GM12892 (cell line): Measurements from ENCODE around the gene KIF7.

Source experiments
- POLR2A ChIP-seq: IDR thresholded peaks from 2 replicates; pipeline ENCODE4 v1.6.1; 2011; ENCODE audit warnings: low read depth, low read length, control low read depth
- POLR2AphosphoS5 ChIP-seq: IDR thresholded peaks from 2 replicates; pipeline ENCODE4 v1.6.1; 2011; ENCODE audit warnings: low read depth, low read length, control low read depth
- TAF1 ChIP-seq: IDR thresholded peaks from 2 replicates; pipeline ENCODE4 v1.6.1; 2011; ENCODE audit warnings: low read depth, mild to moderate bottlenecking, control low read depth, low read length, borderline replicate concordance

DNA sequence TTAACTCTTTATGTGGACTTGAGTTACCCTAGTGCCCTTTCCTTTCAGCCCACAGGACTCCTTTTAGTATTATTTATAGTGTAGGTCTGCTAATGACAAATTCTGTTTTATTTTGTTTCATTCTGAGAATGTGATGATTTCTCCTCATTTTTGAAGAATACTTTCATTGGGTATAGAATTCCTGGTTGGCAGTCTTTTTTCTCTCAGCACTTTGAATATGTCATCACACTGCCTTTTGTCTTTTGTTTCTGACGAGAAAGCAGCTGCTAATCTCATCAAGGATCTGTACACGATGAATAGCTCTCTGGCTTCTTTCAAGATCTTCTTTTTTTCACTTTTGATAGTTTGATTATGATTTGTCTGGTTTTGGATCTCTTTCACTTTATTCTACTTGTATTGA is 42.2 kb downstream of the KIF7 start:
- no peak for TF ChIP-seq POLR2AphosphoS5
- no peak for TF ChIP-seq POLR2A
- no peak for TF ChIP-seq TAF1
